HTERT RPE-1 (cell line): ENCODE data around the gene SNCG.
"Not testable (repeated sequence)": the region's sequence is repeated elsewhere in the genome, so short reads cannot be mapped to it uniquely, and the experiment has no call there.

Experiments
- in situ Hi-C: fragments of 300-500 bp; cut with MboI; formaldehyde crosslinking; loops from 4 replicates; pipeline ENCODE4 v1.14.3; 2020; ENCODE audit warnings: low sequenced_read_pairs

Gene SNCG

GRCh38 chr10:86972613-86973380, 14.4 kb downstream of the SNCG start:
- in situ Hi-C loops = no loop called here

GRCh38 chr10:86974484-86974883, 16.1 kb downstream of the SNCG start:
- in situ Hi-C loops = no loop called here

- in situ Hi-C loops = no loop called here
Measured at GRCh38 chr10:86976362-86977056, 18.1 kb downstream of the SNCG start.

- in situ Hi-C loops = not testable (repeated sequence)
Measured at GRCh38 chr10:86978457-86978856, 20.1 kb downstream of the SNCG start.

- in situ Hi-C loops = no loop called here
Measured at GRCh38 chr10:86979296-86979818, 21.0 kb downstream of the SNCG start.

- in situ Hi-C loops = no loop called here
Measured at GRCh38 chr10:86979977-86980448, 21.6 kb downstream of the SNCG start.

- in situ Hi-C loops = not testable (repeated sequence)
Measured at GRCh38 chr10:86981020-86981419, 22.6 kb downstream of the SNCG start.

GRCh38 chr10:86981716-86982115, 23.3 kb downstream of the SNCG start:
- in situ Hi-C loops = no loop called here

- in situ Hi-C loops = not testable (repeated sequence)
Measured at GRCh38 chr10:86984498-86984897, 26.1 kb downstream of the SNCG start.

GRCh38 chr10:86988520-86988919, 30.1 kb downstream of the SNCG start:
- in situ Hi-C loops = no loop called here

GRCh38 chr10:86991362-86991761, 33.0 kb downstream of the SNCG start:
- in situ Hi-C loops = not testable (repeated sequence)

- in situ Hi-C loops = no loop called here
Measured at GRCh38 chr10:86992456-86992855, 34.1 kb downstream of the SNCG start.

- in situ Hi-C loops = no loop called here
Measured at GRCh38 chr10:86992929-86993328, 34.5 kb downstream of the SNCG start.

GRCh38 chr10:86999802-87000403, 41.5 kb downstream of the SNCG start:
- in situ Hi-C loops = not testable (repeated sequence)

- in situ Hi-C loops = no loop called here
Measured at GRCh38 chr10:87000491-87000890, 42.1 kb downstream of the SNCG start.

- in situ Hi-C loops = not testable (repeated sequence)
Measured at GRCh38 chr10:87007124-87007523, 48.7 kb downstream of the SNCG start.

- in situ Hi-C loops = not testable (repeated sequence)
Measured at GRCh38 chr10:87007674-87008073, 49.3 kb downstream of the SNCG start.

GRCh38 chr10:87008303-87008702, 49.9 kb downstream of the SNCG start:
- in situ Hi-C loops = not testable (repeated sequence)

GRCh38 chr10:87009134-87009696, 50.8 kb downstream of the SNCG start:
- in situ Hi-C loops = not testable (repeated sequence)
